Upper lobe of left lung (tissue), 6 donors: Measurements from ENCODE around the gene ERAL1. TPM values are rescaled to one million over a fixed set of nuclear protein-coding genes. Genes with fewer than 3 reads are reported as not detected.
A peak's percentile ranks its signal among the peaks of the same experiment; 100 is the strongest.
"Not testable (repeated sequence)": the region's sequence is repeated elsewhere in the genome, so short reads cannot be mapped to it uniquely, and the experiment has no call there.

Experiments
- ATAC-seq, 2 donors: fragments of 200-7000 bp; cut with Tn5 transposase; one replicate each; pipeline ENCODE4 v1.9.1; 2022; ENCODE audit warnings: mild to moderate bottlenecking in 2 of 2, moderate library complexity in 2 of 2; ENCODE audit not compliant: low FRiP score in 2 of 2
- DNase-seq, 2 donors: peaks; one replicate each; pipeline ENCODE4 v3.0.0-alpha.2; 2019 to 2020
- H3K27ac ChIP-seq, 4 donors: fragments of 200-600 bp; sonication (generic); one replicate each; pipeline ENCODE4 v1.5.1; 2016 to 2019
- H3K27me3 ChIP-seq, 4 donors: fragments of 200-600 bp; sonication (generic); one replicate each; pipeline ENCODE4 v1.5.1; 2017 to 2019
- H3K36me3 ChIP-seq, 4 donors: fragments of 200-600 bp; sonication (generic); one replicate each; pipeline ENCODE4 v1.5.1; 2016 to 2019
- H3K4me1 ChIP-seq, 4 donors: fragments of 200-600 bp; sonication (generic); one replicate each; pipeline ENCODE4 v1.5.1; 2018 to 2019
- H3K4me3 ChIP-seq, 4 donors: fragments of 200-600 bp; sonication (generic); one replicate each; pipeline ENCODE4 v1.5.1; 2017 to 2019; ENCODE audit warnings: mild to moderate bottlenecking in 2 of 4, moderate library complexity in 1 of 4
- H3K9me3 ChIP-seq, 4 donors: fragments of 200-600 bp; sonication (generic); one replicate each; pipeline ENCODE4 v1.5.1; 2018 to 2019
- EP300 ChIP-seq, 4 donors: sonication (generic); formaldehyde crosslinking; IDR thresholded peaks; one replicate each; pipeline ENCODE4 v1.5.1; 2017; ENCODE audit warnings: antibody characterized with exemption in 4 of 4, control low read depth in 2 of 4
- POLR2A ChIP-seq, 4 donors: fragments of 450-650 bp; IDR thresholded peaks; one replicate each; pipeline ENCODE4 v1.5.1; 2016 to 2017; ENCODE audit warnings: antibody characterized with exemption in 4 of 4, mild to moderate bottlenecking in 2 of 4
- POLR2AphosphoS5 ChIP-seq, 2 donors: sonication (generic); formaldehyde crosslinking; IDR thresholded peaks; one replicate each; pipeline ENCODE4 v1.5.1; 2017; ENCODE audit warnings: antibody characterized with exemption in 2 of 2
- WGBS, 2 donors: methylation state at CpG; one replicate each; pipeline ENCODE4 v1.1.5; 2017 to 2018; 5-methylcytosine and 5-hydroxymethylcytosine counted together
- total RNA-seq, 6 donors: library from RNA; depleted of rRNA in 4 of 6; stranded (reverse); fragments of >200 nt in 4 of 6; gene quantifications; one replicate each; pipeline versions ENCODE4 v1.1.0 to v1.2.1, GENCODE V29; 2016 to 2021
- TF ChIP-seq, protein P1 (sequence below), 6 experiments: fragments of 450-650 bp in 4 of 6; fragments of 200-600 bp in 2 of 6; sonication (generic) in 2 of 6; IDR thresholded peaks; one replicate each; pipeline ENCODE4 v1.5.1; 2016 to 2019; ENCODE audit warnings: antibody characterized with exemption in 6 of 6
- donor health status: DM: no; HTN: no; CAD: no; lungs with moderate emphysema.
- donor health status: DM: no; HTN: yes; CAD: no; lungs with severe emphysema.

ERAL1 gene
- total RNA-seq, 6 donors from 2014 or later = 22.4 to 41.3 (median 27.7) TPM

DNA sequence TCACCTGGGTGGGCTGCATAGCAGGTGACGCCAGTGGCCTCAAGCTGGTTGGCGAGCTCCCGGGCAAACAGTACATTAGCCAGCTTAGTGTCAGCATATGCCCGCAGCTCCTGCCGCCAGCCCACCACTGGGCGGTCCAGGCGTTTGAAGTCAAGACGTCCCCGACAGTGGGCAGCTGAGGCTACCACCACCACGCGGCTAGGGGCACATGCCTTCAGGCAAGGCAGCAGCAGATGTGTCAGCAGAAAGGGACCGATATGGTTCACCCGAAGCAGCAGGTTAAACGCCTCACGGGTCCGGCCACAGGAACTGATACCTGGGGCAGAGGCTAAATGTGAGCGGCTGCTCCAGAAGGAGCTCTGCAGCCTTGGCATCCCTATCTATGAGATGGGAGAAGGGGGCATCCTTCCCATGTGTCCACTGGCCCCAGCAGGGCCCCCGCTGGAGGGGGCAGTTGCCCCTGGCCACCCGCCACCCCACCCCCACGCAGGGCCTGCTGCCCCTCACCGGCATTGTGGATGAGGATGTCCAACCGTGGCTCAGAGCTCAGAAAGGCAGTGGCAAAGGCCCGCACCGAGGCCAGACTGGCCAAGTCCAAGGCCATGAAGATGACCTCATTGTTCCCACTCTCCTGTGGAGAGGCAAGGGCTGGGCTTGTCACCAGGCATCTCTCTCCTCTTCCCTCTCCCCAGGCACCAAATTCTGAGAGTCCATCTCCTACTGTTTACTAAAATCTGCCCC lies 46.3 kb downstream of the ERAL1 start:
- Histone ChIP-seq H3K27ac (peak overlapping the region in 1 of 4 donors; percentile 93), H3K27me3 (no peaks in the 10 kb centered on the region), H3K4me3 (peak overlapping the region in 1 of 4 donors; percentile 93), H3K4me1 (peaks cover 24 to 52% (median 36%) of the 10 kb centered on the region in 4 donors), H3K9me3 (no peaks in the 10 kb centered on the region), H3K36me3 (peaks cover 0 to 9% (median 5%) of the 10 kb centered on the region in 4 donors)
- ATAC-seq = no peak
- no peak for TF ChIP-seq POLR2A (IDR thresholded peaks at IDR 0.05)
- TF ChIP-seq, protein P1, sequence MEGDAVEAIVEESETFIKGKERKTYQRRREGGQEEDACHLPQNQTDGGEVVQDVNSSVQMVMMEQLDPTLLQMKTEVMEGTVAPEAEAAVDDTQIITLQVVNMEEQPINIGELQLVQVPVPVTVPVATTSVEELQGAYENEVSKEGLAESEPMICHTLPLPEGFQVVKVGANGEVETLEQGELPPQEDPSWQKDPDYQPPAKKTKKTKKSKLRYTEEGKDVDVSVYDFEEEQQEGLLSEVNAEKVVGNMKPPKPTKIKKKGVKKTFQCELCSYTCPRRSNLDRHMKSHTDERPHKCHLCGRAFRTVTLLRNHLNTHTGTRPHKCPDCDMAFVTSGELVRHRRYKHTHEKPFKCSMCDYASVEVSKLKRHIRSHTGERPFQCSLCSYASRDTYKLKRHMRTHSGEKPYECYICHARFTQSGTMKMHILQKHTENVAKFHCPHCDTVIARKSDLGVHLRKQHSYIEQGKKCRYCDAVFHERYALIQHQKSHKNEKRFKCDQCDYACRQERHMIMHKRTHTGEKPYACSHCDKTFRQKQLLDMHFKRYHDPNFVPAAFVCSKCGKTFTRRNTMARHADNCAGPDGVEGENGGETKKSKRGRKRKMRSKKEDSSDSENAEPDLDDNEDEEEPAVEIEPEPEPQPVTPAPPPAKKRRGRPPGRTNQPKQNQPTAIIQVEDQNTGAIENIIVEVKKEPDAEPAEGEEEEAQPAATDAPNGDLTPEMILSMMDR (IDR thresholded peaks at IDR 0.05) = no peak
- no peak for TF ChIP-seq EP300 (IDR thresholded peaks at IDR 0.05)
- TF ChIP-seq POLR2AphosphoS5 (IDR thresholded peaks at IDR 0.05) = no peak
- 96 to 98% methylated on average over 19 to 22 of the region's 24 CpGs for WGBS, 2 donors
- DNase-seq = peak in 1 of 2 donors; percentile 76

DNA sequence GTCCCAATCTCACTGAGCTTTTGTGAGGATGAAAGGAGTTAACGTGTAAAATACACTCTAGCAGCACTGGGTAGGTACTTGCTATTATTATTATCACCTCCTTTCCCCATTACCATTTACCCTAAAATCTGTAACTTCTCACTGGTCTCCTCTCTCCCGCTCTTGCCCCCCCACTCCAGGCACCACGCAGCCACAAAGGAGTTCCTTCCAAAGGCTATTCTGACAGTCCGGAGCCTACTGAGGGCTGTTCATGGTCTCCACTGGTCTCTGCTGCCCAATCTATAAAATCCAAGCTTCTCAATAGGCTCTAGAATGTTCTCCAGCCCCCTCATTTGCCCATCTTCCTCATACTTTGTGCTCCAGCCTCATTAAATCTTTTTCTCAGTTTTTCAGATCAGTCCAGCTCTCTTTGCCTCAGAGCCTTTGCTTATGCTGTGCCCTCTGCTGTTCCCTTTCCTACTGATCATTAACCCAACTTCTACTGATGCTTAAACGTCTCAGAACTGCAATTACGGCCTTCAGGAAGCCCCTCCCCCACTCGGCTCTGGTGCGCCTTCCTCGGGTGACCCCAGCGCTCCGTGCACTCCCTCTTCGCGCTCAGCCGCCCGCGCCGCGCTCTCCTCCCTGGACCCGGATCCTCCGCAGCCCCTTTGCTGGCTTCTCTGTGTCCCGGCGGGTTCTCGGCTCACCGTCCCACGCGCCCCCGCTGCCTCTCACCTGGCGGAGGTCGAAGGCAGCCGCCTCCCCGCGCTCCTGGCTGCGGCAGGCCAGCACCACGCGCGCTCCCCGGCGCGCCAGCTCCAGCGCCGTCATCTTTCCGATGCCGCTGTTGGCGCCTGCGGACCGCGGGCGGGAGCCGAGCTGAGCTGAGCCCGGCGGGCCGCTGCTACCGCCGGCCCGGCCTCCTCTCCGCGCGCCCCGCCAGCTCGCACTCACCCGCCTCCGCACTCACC lies 47.3 kb downstream of the ERAL1 start:
- H3K27me3 ChIP-seq = no peaks in the 10 kb centered on the region
- H3K4me3 ChIP-seq = peak overlapping the region; percentile 63 to 93 (median 76)
- peak overlapping the region; percentile 84 to 93 (median 89) for H3K27ac ChIP-seq
- no peaks in the 10 kb centered on the region for H3K9me3 ChIP-seq
- H3K36me3 ChIP-seq = peaks cover 0 to 19% (median 15%) of the 10 kb centered on the region in 4 donors
- no peak for TF ChIP-seq POLR2AphosphoS5 (IDR thresholded peaks at IDR 0.05)
- TF ChIP-seq, protein P1 (IDR thresholded peaks at IDR 0.05) = no peak
- no peak for TF ChIP-seq POLR2A (IDR thresholded peaks at IDR 0.05)
- no peak for TF ChIP-seq EP300 (IDR thresholded peaks at IDR 0.05)
- DNase-seq (peak in 1 of 2 donors; percentile 62), ATAC-seq (peak in 1 of 2 donors; percentile 72)
- H3K4me1 ChIP-seq = peaks cover 19 to 45% (median 32%) of the 10 kb centered on the region in 4 donors
- 5 to 17% methylated on average over 16 to 45 of the region's 62 CpGs for WGBS, 2 donors

DNA sequence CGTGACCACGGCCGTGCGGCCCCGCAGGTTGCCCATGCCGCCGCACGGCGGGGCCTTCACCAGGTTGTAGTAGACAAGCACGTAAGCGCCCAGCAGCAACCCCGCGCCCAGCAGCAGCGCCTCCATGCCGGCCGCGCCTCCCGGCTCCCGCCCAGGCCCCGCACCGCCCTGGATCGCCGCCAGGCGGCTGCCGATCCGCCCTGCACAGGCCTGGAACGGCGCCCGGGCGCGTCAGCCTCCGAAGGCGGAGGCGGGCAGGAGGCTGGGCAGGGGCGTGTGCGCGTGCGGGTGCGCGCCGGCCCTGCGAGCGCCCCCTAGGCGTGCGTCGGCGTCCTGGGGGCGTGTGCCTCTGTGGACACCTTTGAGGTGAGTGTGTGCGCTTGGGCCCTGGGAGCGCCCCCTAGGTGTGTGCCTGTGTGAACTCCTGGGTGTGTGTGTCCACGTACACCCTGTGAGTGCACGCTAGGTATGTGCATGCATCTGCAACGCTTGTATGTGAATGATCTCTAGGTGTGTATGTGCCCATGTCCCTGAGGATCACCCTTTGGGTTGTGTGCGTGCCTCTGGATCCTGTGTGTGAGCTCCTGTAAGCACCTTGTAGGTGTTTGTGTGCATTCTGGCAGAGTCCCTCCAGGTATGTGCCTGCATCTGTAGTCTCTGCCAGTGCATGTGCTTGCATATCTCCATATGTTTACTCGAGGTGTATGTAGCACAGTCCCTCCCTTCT lies 48.2 kb downstream of the ERAL1 start, which contains the start of gene DHRS13:
DHRS13 (minus strand) TSS at position 261 of the 727 bp plus-strand sequence; CDS start at position 126, 135 bp downstream.
- peak in 1 of 4 donors; percentile 55 for TF ChIP-seq POLR2A (IDR thresholded peaks at IDR 0.05)
- TF ChIP-seq POLR2AphosphoS5 (IDR thresholded peaks at IDR 0.05) = peak; percentile 33 to 47
- TF ChIP-seq, protein P1 (IDR thresholded peaks at IDR 0.05) = peak; percentile 92 to 100 (median 98)
- TF ChIP-seq EP300 (IDR thresholded peaks at IDR 0.05) = no peak
- Histone ChIP-seq H3K9me3 (no peaks in the 10 kb centered on the region), H3K27me3 (no peaks in the 10 kb centered on the region), H3K4me1 (peaks cover 17 to 41% (median 31%) of the 10 kb centered on the region in 4 donors), H3K27ac (peak within 1 kb of the TSS; percentile 84 to 93 (median 89)), H3K4me3 (peak within 1 kb of the TSS; percentile 63 to 93 (median 76)), H3K36me3 (peaks cover 0 to 27% (median 22%) of the 10 kb centered on the region in 4 donors)
- DNase-seq (peak; percentile 93 to 99), ATAC-seq (peak; percentile 94 to 96)
- 0 to 1% methylated on average over 2 to 17 of the region's 55 CpGs for WGBS, 2 donors

DNA sequence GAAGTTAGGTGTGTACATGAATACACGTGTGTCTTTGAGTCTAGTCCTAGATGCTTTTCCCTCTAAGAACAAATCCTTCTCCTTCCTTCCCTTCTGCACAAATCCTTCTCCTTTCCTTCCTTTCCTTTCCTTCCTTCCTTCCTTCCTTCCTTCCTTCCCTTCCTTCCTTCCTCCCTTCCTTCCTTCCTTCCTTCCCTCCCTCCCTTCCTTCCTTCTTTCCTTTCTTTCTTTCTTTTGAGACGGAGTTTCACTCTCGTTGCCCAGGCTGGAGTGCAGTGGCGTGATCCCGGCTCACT lies 48.7 kb downstream of the ERAL1 start:
- not testable (repeated sequence) for H3K9me3 ChIP-seq, ATAC-seq, H3K27me3 ChIP-seq, DNase-seq, H3K4me3 ChIP-seq
- Histone ChIP-seq H3K4me1 (peaks cover 18 to 41% (median 29%) of the 10 kb centered on the region in 4 donors), H3K27ac (peak overlapping the region; percentile 1 to 93 (median 69)), H3K36me3 (peaks cover 0 to 32% (median 27%) of the 10 kb centered on the region in 4 donors)
- 49 to 58% methylated on average over 5 of the region's 5 CpGs for WGBS, 2 donors
